H9 (cell line): ENCODE results near the gene ZSCAN9. TPM values are rescaled to one million over a fixed set of nuclear protein-coding genes. Genes with fewer than 3 reads are reported as not detected.

ENCODE experiments used
- DNase-seq: peaks from one replicate; pipeline ENCODE4 v3.0.0-alpha.2; 2017
- H2AFZ ChIP-seq: one replicate; pipeline ENCODE4 v1.6.1; 2013; ENCODE audit warnings: mild to moderate bottlenecking, low read length, control low read depth, moderate library complexity
- H2AK5ac ChIP-seq: 2 replicates; pipeline ENCODE4 v1.6.1; 2013; ENCODE audit warnings: low read length, control low read depth, mixed read lengths; ENCODE audit not compliant: insufficient read length
- H2BK120ac ChIP-seq: one replicate; pipeline ENCODE4 v1.6.1; 2013; ENCODE audit warnings: low read depth, mild to moderate bottlenecking, low read length, control low read depth, inconsistent platforms; ENCODE audit not compliant: poor library complexity, severe bottlenecking
- H2BK12ac ChIP-seq: 2 replicates; pipeline ENCODE4 v1.6.1; 2013; ENCODE audit warnings: low read length, control low read depth, mixed read lengths, low read depth; ENCODE audit not compliant: insufficient read length
- H2BK15ac ChIP-seq: 2 replicates; pipeline ENCODE4 v1.6.1; 2013; ENCODE audit warnings: low read depth, low read length, control low read depth
- H2BK20ac ChIP-seq: one replicate; pipeline ENCODE4 v1.6.1; 2013; ENCODE audit warnings: low read depth, mild to moderate bottlenecking, low read length, control low read depth, inconsistent platforms; ENCODE audit not compliant: poor library complexity, severe bottlenecking
- H2BK5ac ChIP-seq: 2 replicates; pipeline ENCODE4 v1.6.1; 2013; ENCODE audit warnings: low read length, control low read depth, mixed read lengths; ENCODE audit not compliant: insufficient read length
- H3K14ac ChIP-seq: 2 replicates; pipeline ENCODE4 v1.6.1; 2013; ENCODE audit warnings: low read length, control low read depth; ENCODE audit not compliant: insufficient read depth
- H3K18ac ChIP-seq: 2 replicates; pipeline ENCODE4 v1.6.1; 2013; ENCODE audit warnings: low read depth, mild to moderate bottlenecking, mixed read lengths, low read length, control low read depth; ENCODE audit not compliant: insufficient read length
- H3K23ac ChIP-seq: 2 replicates; pipeline ENCODE4 v1.6.1; 2013; ENCODE audit warnings: low read length, control low read depth, mixed read lengths, low read depth; ENCODE audit not compliant: insufficient read length
- H3K23me2 ChIP-seq: 2 replicates; pipeline ENCODE4 v1.6.1; 2013; ENCODE audit warnings: low read depth, mild to moderate bottlenecking, mixed read lengths, low read length, control low read depth; ENCODE audit not compliant: insufficient read length, poor library complexity, severe bottlenecking
- H3K27ac ChIP-seq: 2 replicates; pipeline ENCODE4 v1.5.1; 2013; ENCODE audit warnings: low read length, control low read depth, mixed read lengths, low read depth; ENCODE audit not compliant: insufficient read length
- H3K27me3 ChIP-seq: 2 replicates; pipeline ENCODE4 v1.6.1; 2013; ENCODE audit warnings: low read length, control low read depth, inconsistent platforms; ENCODE audit not compliant: insufficient read depth
- H3K4ac ChIP-seq: 2 replicates; pipeline ENCODE4 v1.6.1; 2013; ENCODE audit warnings: low read depth, mild to moderate bottlenecking, control low read depth, inconsistent platforms, low read length, moderate library complexity
- H3K4me1 ChIP-seq: 2 replicates; pipeline ENCODE4 v1.6.1; 2013; ENCODE audit warnings: low read length, control low read depth, inconsistent platforms; ENCODE audit not compliant: insufficient read depth
- H3K4me2 ChIP-seq: 2 replicates; pipeline ENCODE4 v1.6.1; 2013; ENCODE audit warnings: low read length, control low read depth, mixed read lengths; ENCODE audit not compliant: insufficient read length, insufficient read depth
- H3K56ac ChIP-seq: 2 replicates; pipeline ENCODE4 v1.6.1; 2013; ENCODE audit warnings: low read depth, mild to moderate bottlenecking, mixed read lengths, low read length, control low read depth; ENCODE audit not compliant: insufficient read length
- H3K79me1 ChIP-seq: 2 replicates; pipeline ENCODE4 v1.6.1; 2013; ENCODE audit warnings: low read depth, mild to moderate bottlenecking, moderate library complexity, low read length, control low read depth, inconsistent platforms; ENCODE audit not compliant: insufficient read depth, poor library complexity, severe bottlenecking
- H3K79me2 ChIP-seq: 2 replicates; pipeline ENCODE4 v1.6.1; 2013; ENCODE audit warnings: low read length, control low read depth, inconsistent platforms; ENCODE audit not compliant: insufficient read depth
- H3K9ac ChIP-seq: 2 replicates; pipeline ENCODE4 v1.6.1; 2013; ENCODE audit warnings: low read length, control low read depth, mixed read lengths; ENCODE audit not compliant: insufficient read length; ENCODE audit errors: extremely low read depth
- H3K9me3 ChIP-seq: one replicate; pipeline ENCODE4 v1.6.1; 2013; ENCODE audit warnings: low read depth, low read length, inconsistent platforms; ENCODE audit not compliant: control insufficient read depth
- H3T11ph ChIP-seq: one replicate; pipeline ENCODE4 v1.6.1; 2013; ENCODE audit warnings: mild to moderate bottlenecking, low read length, control low read depth, inconsistent platforms
- H4K20me1 ChIP-seq: one replicate; pipeline ENCODE4 v1.6.1; 2013; ENCODE audit not compliant: control insufficient read depth, insufficient read length, insufficient read depth
- H4K5ac ChIP-seq: 2 replicates; pipeline ENCODE4 v1.6.1; 2013; ENCODE audit warnings: low read depth, mild to moderate bottlenecking, mixed read lengths, low read length, control low read depth; ENCODE audit not compliant: insufficient read length
- H4K8ac ChIP-seq: replicated peaks from 2 replicates; pipeline ENCODE4 v1.6.1; 2013; ENCODE audit warnings: low read length, control low read depth, mixed read lengths, low read depth; ENCODE audit not compliant: insufficient read length
- H4K91ac ChIP-seq: 2 replicates; pipeline ENCODE4 v1.6.1; 2013; ENCODE audit warnings: low read depth, mild to moderate bottlenecking, moderate library complexity, mixed read lengths, low read length, control low read depth; ENCODE audit not compliant: insufficient read length
- H3K27ac Mint-ChIP-seq, 3 experiments: 2 replicates in 2 of 3; 3 replicates in 1 of 3; pipeline ENCODE4 v1.8.0; 2020 to 2021; ENCODE audit warnings: mixed read lengths in 3 of 3, mild to moderate bottlenecking in 1 of 3, moderate library complexity in 1 of 3
- H3K27me3 Mint-ChIP-seq: 2 replicates; pipeline ENCODE4 v1.8.0; 2021; ENCODE audit warnings: low read depth, mild to moderate bottlenecking, moderate library complexity, mixed read lengths
- H3K36me3 Mint-ChIP-seq, 3 experiments: 2 replicates in 2 of 3; 3 replicates in 1 of 3; pipeline ENCODE4 v1.8.0; 2020 to 2021; ENCODE audit warnings: low read depth in 3 of 3, mixed read lengths in 3 of 3; ENCODE audit not compliant: insufficient read depth in 1 of 3
- H3K4me1 Mint-ChIP-seq, 2 experiments: 2 replicates each; pipeline ENCODE4 v1.8.0; 2020; ENCODE audit warnings: mixed read lengths in 2 of 2
- H3K4me3 Mint-ChIP-seq, 2 experiments: 2 replicates in 1 of 2; 3 replicates in 1 of 2; pipeline ENCODE4 v1.8.0; 2020 to 2021; ENCODE audit warnings: mild to moderate bottlenecking in 2 of 2, mixed read lengths in 2 of 2, moderate library complexity in 1 of 2
- H3K9me3 Mint-ChIP-seq, 2 experiments: 2 replicates in 1 of 2; 3 replicates in 1 of 2; pipeline ENCODE4 v1.8.0; 2020; ENCODE audit warnings: mild to moderate bottlenecking in 2 of 2, mixed read lengths in 2 of 2, moderate library complexity in 1 of 2
- WGBS: extraction: QIAGEN DNeasy Blood & Tissue Kit; methylation state at CpG from one replicate; pipeline ENCODE4 v1.1.7; 2013; ENCODE audit warnings: missing lambda C conversion rate, low lambda C conversion rate, mixed read lengths; ENCODE audit not compliant: insufficient read length; ENCODE audit errors: extremely low coverage; 5-methylcytosine and 5-hydroxymethylcytosine counted together
- total RNA-seq: library from RNA; stranded (reverse); gene quantifications from 2 replicates; pipeline ENCODE4 v1.2.1, GENCODE V29; 2021
- TF ChIP-seq, protein P1 (sequence below): fragments of 200-600 bp; sonication (generic); conservative IDR thresholded peaks from 3 replicates; pipeline ENCODE4 v1.8.0; 2021; ENCODE audit warnings: antibody characterized with exemption, mild to moderate bottlenecking

ZSCAN9 gene
- total RNA-seq, 1 experiment from 2014 or later, result 11.5 TPM

DNA sequence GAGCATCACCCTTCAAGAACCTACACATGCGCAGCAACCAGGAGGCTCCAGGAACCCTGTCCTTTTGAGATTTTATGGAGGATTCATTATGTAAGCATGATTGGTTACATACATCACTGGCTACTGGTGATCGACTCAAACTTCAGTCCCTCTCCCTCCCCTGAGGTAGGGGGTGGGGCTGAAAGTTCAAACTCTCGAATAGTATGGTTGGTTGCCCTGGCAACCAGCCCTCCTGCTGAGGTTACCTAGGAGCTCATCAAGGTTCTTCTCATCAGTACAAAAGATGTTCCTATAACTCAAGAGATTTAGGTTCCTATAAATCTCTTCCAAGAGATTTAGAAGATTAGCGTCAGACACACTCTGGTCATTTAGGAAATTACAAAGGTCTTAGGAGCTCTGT is 21.9 kb upstream of the ZSCAN9 start:
- no peak overlapping the region for H4K8ac ChIP-seq
- Mint-ChIP-seq H3K36me3 (peaks cover 0 to 1% (median 0%) of the 10 kb centered on the region in 3 experiments; a peak in 1 of 7 replicates), H3K4me1 (peaks cover 14 to 16% of the 10 kb centered on the region in 2 experiments), H3K4me3 (no peak overlapping the region; a peak in 1 of 5 replicates), H3K27ac (no peak overlapping the region), H3K27me3 (peaks cover 91% of the 10 kb centered on the region), H3K9me3 (peaks cover 9 to 10% of the 10 kb centered on the region in 2 experiments; a peak in 4 of 5 replicates)
- H3K4me1 ChIP-seq, result peaks cover 3% of the 10 kb centered on the region; the same call in 1 of the 2 replicates
- H4K91ac ChIP-seq, result no peak overlapping the region
- H3T11ph ChIP-seq, result no peak overlapping the region
- TF ChIP-seq, protein P1, sequence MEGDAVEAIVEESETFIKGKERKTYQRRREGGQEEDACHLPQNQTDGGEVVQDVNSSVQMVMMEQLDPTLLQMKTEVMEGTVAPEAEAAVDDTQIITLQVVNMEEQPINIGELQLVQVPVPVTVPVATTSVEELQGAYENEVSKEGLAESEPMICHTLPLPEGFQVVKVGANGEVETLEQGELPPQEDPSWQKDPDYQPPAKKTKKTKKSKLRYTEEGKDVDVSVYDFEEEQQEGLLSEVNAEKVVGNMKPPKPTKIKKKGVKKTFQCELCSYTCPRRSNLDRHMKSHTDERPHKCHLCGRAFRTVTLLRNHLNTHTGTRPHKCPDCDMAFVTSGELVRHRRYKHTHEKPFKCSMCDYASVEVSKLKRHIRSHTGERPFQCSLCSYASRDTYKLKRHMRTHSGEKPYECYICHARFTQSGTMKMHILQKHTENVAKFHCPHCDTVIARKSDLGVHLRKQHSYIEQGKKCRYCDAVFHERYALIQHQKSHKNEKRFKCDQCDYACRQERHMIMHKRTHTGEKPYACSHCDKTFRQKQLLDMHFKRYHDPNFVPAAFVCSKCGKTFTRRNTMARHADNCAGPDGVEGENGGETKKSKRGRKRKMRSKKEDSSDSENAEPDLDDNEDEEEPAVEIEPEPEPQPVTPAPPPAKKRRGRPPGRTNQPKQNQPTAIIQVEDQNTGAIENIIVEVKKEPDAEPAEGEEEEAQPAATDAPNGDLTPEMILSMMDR, result no peak
- no peak overlapping the region for H3K23ac ChIP-seq
- no peak overlapping the region for H3K14ac ChIP-seq
- no peak overlapping the region for H2AK5ac ChIP-seq
- H2BK15ac ChIP-seq, result no peak overlapping the region
- DNase-seq, result peak; percentile 65
- peaks cover 31% of the 10 kb centered on the region for H3K27me3 ChIP-seq
- no peak overlapping the region for H3K9ac ChIP-seq
- no peak overlapping the region for H2BK120ac ChIP-seq
- no peaks in the 10 kb centered on the region for H3K79me1 ChIP-seq
- no peak overlapping the region for H3K4ac ChIP-seq
- no CpG with 5 or more reads among the region's 4 CpGs for WGBS
- peaks cover 6% of the 10 kb centered on the region for H3K23me2 ChIP-seq
- H4K5ac ChIP-seq, result no peak overlapping the region
- H3K18ac ChIP-seq, result no peak overlapping the region
- H2BK20ac ChIP-seq, result no peak overlapping the region
- H3K9me3 ChIP-seq, result no peaks in the 10 kb centered on the region
- H4K20me1 ChIP-seq, result peaks cover 2% of the 10 kb centered on the region
- H3K4me2 ChIP-seq, result no peak overlapping the region
- H2AFZ ChIP-seq, result no peak overlapping the region
- no peak overlapping the region for H2BK5ac ChIP-seq
- H3K79me2 ChIP-seq, result no peaks in the 10 kb centered on the region
- no peak overlapping the region for H2BK12ac ChIP-seq
- no peak overlapping the region for H3K27ac ChIP-seq
- no peak overlapping the region for H3K56ac ChIP-seq
